NCI-H2196 (cell line): Measurements from ENCODE around the gene ANP32E.
"Not testable (repeated sequence)": the region's sequence is repeated elsewhere in the genome, so short reads cannot be mapped to it uniquely, and the experiment has no call there.

ENCODE experiments used
- DNase-seq: peaks from one replicate; lab custom pipeline; 2025; ENCODE audit not compliant: unreplicated experiment; lab: John Stamatoyannopoulos, UW

Gene ANP32E

DNA sequence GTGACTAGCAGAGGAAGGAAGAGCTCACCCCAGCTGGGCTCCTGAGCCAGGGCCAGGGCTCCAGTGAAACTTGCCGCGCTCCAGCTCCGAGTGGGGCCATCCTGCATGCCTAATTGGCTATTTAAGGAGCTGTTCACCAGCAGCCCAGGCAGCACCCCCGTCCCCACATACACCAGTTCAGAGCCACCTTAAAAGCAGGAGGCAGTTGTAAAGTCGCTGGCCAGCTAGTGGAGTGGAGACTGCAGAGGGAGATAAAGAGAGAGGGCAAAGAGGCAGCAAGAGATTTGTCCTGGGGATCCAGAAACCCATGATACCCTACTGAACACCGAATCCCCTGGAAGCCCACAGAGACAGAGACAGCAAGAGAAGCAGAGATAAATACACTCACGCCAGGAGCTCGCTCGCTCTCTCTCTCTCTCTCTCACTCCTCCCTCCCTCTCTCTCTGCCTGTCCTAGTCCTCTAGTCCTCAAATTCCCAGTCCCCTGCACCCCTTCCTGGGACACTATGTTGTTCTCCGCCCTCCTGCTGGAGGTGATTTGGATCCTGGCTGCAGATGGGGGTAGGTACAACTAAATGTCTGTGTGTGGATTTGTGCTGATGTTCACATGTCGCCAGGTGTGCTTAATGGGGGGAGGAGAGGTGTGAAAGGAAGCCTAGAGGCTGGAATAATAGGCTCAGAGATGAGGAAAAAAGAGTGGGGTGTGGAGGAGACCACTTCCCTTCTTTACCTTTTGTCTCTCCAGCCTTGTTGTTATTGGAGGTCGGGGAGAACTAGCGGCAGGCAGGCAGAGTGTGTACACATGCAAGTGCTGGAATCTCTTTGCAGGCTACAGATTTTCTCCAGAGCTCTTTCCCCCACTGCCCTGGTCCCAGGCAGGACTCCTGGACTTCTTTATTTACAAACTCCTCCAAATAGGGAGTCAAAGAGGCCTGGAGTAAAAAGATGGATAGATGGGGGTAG lies 22.0 kb upstream of the ANP32E start, which contains the start of gene CA14:
TSS of gene CA14 (plus strand) at position 151 of the 962 bp plus-strand sequence. CDS start at position 506, 355 bp downstream.
- no peak for DNase-seq

DNA sequence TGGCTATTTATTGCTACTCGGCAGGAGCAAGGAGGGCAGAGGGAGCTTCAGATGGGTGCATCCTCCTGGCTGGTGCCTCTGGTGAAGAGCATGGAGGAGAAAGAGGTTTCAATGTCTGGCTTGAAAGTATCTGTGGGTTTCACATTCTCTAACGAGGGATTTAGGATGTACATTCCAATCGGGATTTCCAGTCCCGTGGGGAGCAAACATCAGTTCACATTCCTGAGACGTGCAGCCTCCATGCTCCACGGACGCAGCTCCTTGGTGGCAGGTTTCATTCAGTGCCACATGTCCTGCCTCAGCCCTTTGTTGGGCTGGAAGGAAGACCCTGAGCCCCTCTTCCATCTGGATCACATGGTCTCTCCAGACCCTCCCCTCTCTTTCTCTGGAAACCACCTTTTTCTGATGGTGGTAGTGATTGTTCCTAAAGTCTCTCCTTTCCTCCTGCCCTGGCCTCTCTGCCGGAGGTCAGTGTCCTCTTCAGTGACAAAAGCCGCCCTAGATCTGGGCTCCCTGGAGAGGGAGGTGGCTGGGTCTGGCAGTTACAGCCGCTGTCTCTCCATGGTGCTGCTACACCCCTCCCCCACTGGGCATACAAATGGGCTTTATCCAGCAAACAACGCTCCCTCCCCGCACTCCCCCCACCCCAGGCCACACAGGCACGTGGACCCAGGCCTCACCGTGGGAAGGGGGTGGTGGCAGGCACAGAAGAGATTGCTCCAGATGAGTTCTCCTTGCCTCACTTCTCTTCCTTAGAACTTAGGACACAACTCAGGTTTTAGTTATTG lies 20.8 kb upstream of the ANP32E start:
- no peak for DNase-seq

DNA sequence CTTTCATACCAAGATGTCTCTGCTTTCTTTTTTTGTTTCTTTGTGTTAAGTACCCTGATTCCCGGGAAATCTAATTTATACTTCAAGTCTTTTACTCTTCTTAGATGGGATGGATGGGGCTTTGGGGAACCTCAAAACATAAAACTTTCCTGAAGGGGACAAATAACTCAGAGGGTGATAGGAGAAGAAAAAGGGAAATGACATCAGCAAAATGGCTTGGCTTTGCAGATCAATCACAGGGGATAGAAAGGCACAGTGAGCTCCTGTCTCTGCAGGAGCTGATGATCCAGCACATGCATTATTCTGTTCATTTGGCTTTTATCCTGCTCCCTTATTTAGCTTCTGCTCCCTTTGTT lies 20.3 kb upstream of the ANP32E start:
- DNase-seq: no peak

GRCh38 chr1:150249936-150250335 lies 14.0 kb upstream of the ANP32E start:
- DNase-seq: no peak

DNA sequence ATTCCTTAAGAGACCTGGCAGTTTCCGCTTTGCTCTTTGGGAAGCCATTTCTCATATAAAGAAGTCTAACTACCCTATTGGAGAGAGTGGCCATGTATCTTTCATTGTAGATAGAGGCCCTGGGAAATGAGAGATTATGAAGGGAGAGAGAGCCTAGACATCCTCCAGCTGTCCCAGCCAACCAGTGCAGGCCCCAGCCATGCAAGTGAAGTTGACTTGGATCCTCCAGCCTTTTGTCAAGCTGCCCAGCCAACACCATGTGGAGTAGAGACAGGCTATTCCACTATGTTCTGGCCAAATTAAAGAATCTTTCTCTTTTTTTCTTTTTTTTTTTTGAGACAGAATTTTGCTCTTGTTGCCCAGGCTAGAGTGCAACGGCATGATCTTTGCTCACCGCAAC lies 7.1 kb upstream of the ANP32E start:
- DNase-seq: no peak

GRCh38 chr1:150237746-150238145 lies 1.8 kb upstream of the ANP32E start:
- no peak for DNase-seq

DNA sequence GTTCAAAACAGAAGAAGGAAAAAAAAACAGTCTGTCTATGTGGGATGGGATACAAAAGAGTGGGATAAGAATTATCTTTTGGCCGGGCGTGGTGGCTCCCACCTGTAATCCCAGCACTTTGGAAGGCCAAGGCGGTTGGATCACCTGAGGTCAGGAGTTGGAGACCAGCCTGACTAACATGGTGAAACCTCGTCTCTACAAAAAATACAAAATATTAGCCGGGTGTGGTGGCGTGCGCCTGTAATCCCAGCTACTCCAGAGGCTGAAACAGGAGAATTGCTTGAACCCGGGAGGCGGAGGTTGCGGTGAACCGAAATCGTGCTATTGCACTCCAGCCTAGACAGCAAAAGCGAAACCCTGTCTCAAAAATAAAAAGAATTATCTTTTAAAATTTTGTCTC lies 1.3 kb upstream of the ANP32E start:
- not testable (repeated sequence) for DNase-seq

GRCh38 chr1:150236614-150237100 lies 745 bp upstream of the ANP32E start:
- DNase-seq: no peak

- no peak for DNase-seq
These were observed 539 bp downstream of the ANP32E start for GRCh38 chr1:150235294-150235851.

DNA sequence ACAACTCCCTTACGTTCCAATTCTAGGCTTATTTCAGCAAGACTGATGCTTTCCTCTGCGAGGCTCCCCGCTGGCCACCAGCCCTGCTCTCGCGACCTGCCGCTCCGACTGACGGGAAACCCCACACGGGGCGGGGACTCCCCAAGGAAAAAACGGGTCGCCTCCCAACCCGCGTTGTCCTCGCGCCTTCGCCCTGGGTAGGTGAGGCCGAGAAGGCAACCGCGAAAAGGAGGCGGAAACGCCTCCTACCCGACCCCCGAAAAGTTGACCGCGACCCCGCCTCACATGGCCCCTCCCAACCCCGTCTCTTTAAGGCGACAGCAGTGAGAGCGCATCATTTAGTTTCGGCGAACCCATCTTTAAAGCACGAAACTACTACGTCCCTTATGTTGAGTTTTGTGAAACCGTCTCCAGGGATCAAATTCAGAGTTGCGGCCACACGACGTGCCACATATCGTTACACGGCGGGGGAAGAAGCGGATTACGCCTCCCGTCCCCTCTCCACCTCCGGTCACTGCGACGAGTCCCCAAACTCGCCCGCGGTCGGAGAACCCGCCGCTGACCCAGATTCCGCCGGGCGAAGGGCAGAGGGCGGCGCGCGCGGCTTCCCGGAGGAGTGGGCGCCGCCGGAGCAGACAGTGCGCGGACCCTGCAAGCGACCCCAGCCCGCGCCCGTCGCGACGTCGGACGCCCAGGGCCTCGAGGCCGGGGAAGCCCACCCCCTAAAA lies 1.2 kb downstream of the ANP32E start:
- peak; percentile 26 for DNase-seq

- no peak for DNase-seq
These were observed 1.7 kb downstream of the ANP32E start for GRCh38 chr1:150234309-150234565.

DNA sequence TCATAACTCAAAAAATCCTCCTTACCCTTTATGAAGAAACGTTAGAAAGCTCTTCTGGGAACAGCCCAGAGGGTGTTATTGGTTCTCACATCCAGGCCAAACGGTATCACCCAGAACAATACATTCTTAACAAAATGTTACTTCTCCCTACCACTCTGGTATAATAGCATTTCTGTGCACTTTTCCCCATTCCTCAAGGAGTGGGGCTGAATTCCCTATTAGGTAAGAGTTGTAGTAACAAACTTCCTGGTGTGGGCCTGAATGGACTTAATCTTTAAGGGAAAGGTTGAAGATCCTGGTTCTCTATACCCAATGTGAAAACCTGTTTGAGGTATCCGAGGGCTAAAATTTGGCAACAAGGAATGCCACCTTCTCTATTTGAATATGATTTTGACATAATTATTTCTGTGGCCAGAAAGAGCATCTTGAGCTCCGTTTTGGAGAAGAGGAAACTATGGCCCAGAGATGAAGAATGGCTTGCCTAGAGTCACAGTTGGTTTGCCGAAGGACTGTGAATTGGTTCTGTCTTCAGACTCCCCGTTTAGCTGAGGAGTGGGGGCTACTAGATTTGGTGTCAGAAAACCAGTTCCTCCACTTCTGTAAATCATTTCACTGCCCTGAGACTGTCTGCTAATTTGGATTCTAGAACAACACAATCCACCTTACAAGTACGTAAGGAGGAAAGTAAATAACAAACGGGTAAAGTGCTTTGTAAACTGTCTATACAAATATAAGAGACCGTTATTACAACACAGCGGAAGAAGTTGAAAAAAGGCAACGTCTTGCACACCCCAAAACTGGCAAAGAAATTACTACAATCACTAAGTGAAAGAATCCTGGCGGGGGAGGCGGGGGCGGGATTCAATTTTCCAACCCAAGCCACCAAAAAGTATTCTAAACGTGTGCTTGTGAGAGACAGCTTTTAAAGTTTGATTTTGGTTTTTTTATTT lies 2.3 kb downstream of the ANP32E start:
- peak; percentile 15 for DNase-seq

DNA sequence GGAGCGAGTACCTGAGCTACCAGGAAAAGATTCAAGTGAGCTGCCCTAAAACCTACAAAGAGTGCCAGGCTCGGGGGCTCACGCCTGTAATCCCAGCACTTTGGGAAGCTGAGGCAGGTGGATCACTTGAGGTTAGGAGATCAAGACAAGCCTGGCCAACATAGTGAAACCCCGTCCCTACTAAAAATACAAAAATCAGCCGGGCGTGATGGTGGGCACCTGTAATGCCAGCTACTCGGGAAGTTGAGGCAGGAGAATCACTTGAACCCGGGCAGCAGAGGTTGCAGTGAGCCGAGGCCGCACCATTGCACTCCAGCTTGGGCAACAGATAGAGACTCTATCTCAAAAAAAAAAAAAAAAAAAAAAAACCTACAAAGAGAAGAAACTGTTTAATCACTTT lies 3.0 kb downstream of the ANP32E start:
- not testable (repeated sequence) for DNase-seq

DNA sequence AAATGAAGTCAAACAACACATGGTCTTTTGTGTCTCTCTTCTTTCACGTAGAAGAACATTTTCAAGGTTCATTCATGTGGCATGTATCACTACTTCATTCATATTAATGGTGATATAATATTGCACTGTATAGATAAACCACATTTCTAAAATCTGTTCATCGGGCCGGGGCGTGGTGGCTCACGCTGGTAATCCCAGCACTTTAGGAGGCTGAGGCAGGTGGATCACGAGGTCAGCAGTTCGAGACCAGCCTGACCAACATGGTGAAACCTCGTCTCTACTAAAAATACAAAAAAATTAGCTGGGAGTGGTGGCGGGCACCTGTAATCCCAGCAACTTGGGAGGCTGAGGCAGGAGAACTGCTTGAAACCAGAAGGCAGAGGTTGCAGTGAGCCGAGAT lies 7.7 kb downstream of the ANP32E start:
- not testable (repeated sequence) for DNase-seq

DNA sequence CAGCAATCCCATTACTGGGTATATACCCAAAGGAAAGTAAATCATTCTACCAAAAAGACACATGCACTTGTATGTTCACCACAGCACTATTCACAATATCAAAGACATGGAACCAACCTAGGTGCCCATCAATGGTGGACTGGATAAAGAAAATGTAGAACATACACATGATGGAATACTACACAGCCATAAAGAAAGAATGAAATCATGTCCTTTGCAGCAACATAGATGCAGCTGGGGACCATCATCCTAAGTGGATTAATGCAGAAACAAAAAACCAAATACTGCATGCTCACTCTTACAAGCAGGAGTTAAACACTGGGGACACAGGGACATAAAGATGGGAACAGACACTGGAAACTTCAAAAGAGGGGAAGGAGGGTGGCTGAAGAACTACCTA lies 8.7 kb downstream of the ANP32E start:
- no peak for DNase-seq

- no peak for DNase-seq
These were observed 9.4 kb downstream of the ANP32E start for GRCh38 chr1:150226486-150226885.

DNA sequence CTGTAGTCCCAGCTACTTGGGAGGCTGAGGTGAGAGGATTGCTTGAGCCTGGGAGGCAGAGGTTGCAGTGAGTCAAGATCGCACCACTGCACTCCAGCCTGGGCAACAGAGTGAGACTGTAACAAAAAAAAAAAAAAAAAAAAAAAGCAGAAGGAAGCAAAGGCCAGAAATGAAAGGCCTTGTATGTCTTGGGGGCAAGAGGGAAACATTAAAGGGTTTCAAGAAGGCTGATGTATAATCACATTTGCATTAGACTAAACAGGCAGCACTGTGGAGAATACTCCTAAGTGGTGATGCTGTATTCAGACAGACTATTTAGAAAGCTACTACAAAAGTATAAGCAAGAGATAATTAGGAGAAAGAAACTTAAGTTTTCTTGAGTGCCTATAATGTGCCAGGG lies 10.4 kb downstream of the ANP32E start:
- no peak for DNase-seq

DNA sequence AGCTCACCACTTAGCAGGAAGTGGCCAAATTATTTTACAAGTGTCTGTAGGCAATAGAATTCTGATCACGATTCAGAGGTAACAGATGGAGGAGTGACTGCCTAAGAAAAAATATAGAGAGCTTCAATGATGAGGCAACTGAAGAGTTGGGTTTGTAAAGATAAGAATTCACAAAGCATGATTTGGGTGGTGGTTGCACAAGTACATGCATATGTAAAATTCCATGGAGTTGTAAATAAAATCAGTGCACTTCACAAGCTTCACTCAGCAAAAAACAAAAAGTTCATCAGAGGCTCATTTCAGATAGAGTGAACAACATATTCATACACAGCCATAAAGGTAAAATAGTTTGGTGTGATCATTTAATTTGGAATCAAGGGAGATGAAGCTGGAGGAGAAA lies 10.9 kb downstream of the ANP32E start:
- no peak for DNase-seq

DNA sequence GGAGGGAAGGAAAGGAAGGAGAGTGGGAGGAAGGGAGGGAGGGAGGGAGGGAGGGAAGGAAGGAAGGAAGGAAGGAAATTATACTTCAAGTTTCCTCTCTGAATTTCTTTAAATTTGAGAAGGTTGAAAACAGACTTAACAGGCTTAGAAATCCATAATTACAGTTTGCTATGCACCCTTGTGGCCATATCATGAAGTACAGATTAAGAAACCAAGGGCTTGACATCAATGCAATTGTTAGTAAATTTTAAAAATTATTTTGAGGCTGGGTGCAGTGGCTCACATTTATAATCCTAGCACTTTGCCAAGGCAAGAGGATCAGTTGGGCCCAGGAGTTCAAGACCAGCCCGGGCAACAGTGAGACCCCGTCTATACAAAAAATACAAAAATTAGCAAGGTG lies 14.4 kb downstream of the ANP32E start:
- DNase-seq: peak; percentile 23

- DNase-seq: not testable (repeated sequence)
These were observed 20.1 kb downstream of the ANP32E start for GRCh38 chr1:150215855-150216254.
